SK-N-SH (cell line): Measurements from ENCODE around the gene IFIT1B. TPM values are rescaled to one million over a fixed set of nuclear protein-coding genes. Genes with fewer than 3 reads are reported as not detected.

Source experiments
- CTCF ChIA-PET: fragments of 300-600, 350-600 bp; formaldehyde crosslinking; extraction: SDS; loops from one replicate; lab custom pipeline; 2021; lab: Yijun Ruan, JAX
- POLR2A ChIA-PET: fragments of 350-600 bp; sonication (Branson Sonifier 250); formaldehyde crosslinking; extraction: SDS; loops from one replicate; lab custom pipeline; 2020; ENCODE audit warnings: antibody characterized with exemption, inconsistent platforms; lab: Yijun Ruan, JAX
- DNase-seq: peaks from one replicate; pipeline ENCODE4 v3.0.0; 2012
- H2AFZ ChIP-seq: fragments of 200-600 bp; sonication (generic); 2 replicates; pipeline ENCODE4 v1.8.1; 2016; ENCODE audit warnings: antibody characterized with exemption, mild to moderate bottlenecking, low read depth
- H3F3A ChIP-seq: fragments of 200-600 bp; sonication (generic); replicated peaks from 2 replicates; pipeline ENCODE3; 2016; ENCODE audit warnings: antibody characterized with exemption, mild to moderate bottlenecking; ENCODE audit not compliant: insufficient read depth
- H3K27ac ChIP-seq, 2 experiments: fragments of 200-500 bp in 1 of 2; fragments of 200-600 bp in 1 of 2; sonication (Bioruptor generic) in 1 of 2; sonication (generic), shearing (Covaris generic) in 1 of 2; 2 replicates each; pipeline versions ENCODE4 v1.5.1 to v1.6.1; 2014 to 2016; ENCODE audit warnings: low read depth in 2 of 2, inconsistent platforms in 1 of 2, low read length in 1 of 2, mild to moderate bottlenecking in 1 of 2, mixed read lengths in 1 of 2
- H3K27me3 ChIP-seq: fragments of 200-600 bp; sonication (generic), shearing (Covaris generic); 2 replicates; pipeline ENCODE4 v1.6.1; 2016; ENCODE audit warnings: mixed run types; ENCODE audit not compliant: insufficient read depth
- H3K36me3 ChIP-seq, 2 experiments: fragments of 200-500 bp in 1 of 2; fragments of 200-600 bp in 1 of 2; sonication (Bioruptor generic) in 1 of 2; sonication (generic) in 1 of 2; replicated peaks in 1 of 2; 2 replicates each; pipeline versions ENCODE3 to v1.5.1; 2014 to 2016; ENCODE audit warnings: low read length in 1 of 2, mild to moderate bottlenecking in 1 of 2; ENCODE audit not compliant: insufficient read depth in 2 of 2, control insufficient read depth in 1 of 2
- H3K4me1 ChIP-seq, 2 experiments: fragments of 200-500 bp in 1 of 2; fragments of 200-600 bp in 1 of 2; sonication (Bioruptor generic) in 1 of 2; sonication (generic), shearing (Covaris generic) in 1 of 2; 2 replicates each; pipeline versions ENCODE4 v1.5.1 to v1.6.1; 2014 to 2016; ENCODE audit warnings: low read depth in 1 of 2, low read length in 1 of 2, mixed run types in 1 of 2; ENCODE audit not compliant: insufficient read depth in 2 of 2, control insufficient read depth in 1 of 2
- H3K4me2 ChIP-seq: fragments of 200-600 bp; sonication (generic), shearing (Covaris generic); 2 replicates; pipeline ENCODE4 v1.6.1; 2017; ENCODE audit warnings: mixed run types
- H3K4me3 ChIP-seq, 2 experiments: fragments of 200-500 bp in 1 of 2; fragments of 200-600 bp in 1 of 2; sonication (Bioruptor generic) in 1 of 2; sonication (generic), shearing (Covaris generic) in 1 of 2; 2 replicates each; pipeline versions ENCODE4 v1.5.1 to v1.8.1; 2014 to 2016; ENCODE audit warnings: low read depth in 2 of 2, inconsistent platforms in 1 of 2, low read length in 1 of 2, mild to moderate bottlenecking in 1 of 2, mixed read lengths in 1 of 2, moderate library complexity in 1 of 2
- H3K79me2 ChIP-seq: fragments of 200-600 bp; sonication (generic); 2 replicates; pipeline ENCODE4 v1.8.1; 2017; ENCODE audit warnings: mild to moderate bottlenecking; ENCODE audit not compliant: insufficient read depth
- H3K9ac ChIP-seq: fragments of 200-600 bp; sonication (generic); 2 replicates; pipeline ENCODE4 v1.6.1; 2017; ENCODE audit warnings: mixed run types
- H3K9me2 ChIP-seq: fragments of 200-600 bp; sonication (generic); 2 replicates; pipeline ENCODE4 v1.6.1; 2017; ENCODE audit warnings: mixed run types
- H3K9me3 ChIP-seq: fragments of 200-600 bp; sonication (generic); 2 replicates; pipeline ENCODE4 v1.6.1; 2017; ENCODE audit warnings: mixed run types, mild to moderate bottlenecking, moderate library complexity
- H4K20me1 ChIP-seq: fragments of 200-600 bp; sonication (generic); 2 replicates; pipeline ENCODE4 v1.6.1; 2017; ENCODE audit warnings: mild to moderate bottlenecking, mixed run types; ENCODE audit not compliant: insufficient read depth
- CTCF ChIP-seq: fragments of 200-600 bp; sonication (generic); IDR thresholded peaks from 2 replicates; pipeline ENCODE4 v1.6.1; 2017; ENCODE audit warnings: antibody characterized with exemption, mild to moderate bottlenecking, moderate library complexity
- ELF1 ChIP-seq: IDR thresholded peaks from 2 replicates; pipeline ENCODE4 v1.4.0; 2012
- EP300 ChIP-seq, 2 experiments: IDR thresholded peaks; 2 replicates each; pipeline versions ENCODE4 v1.4.0 to v1.6.1; 2012; ENCODE audit warnings: borderline replicate concordance in 1 of 2, low read depth in 1 of 2, low read length in 1 of 2
- EZH2phosphoT487 ChIP-seq: fragments of 200-600 bp; sonication (generic); IDR thresholded peaks from 2 replicates; pipeline ENCODE4 v1.6.1; 2017; ENCODE audit warnings: low read depth, mixed run types, mild to moderate bottlenecking, antibody characterized with exemption, moderate library complexity, borderline replicate concordance
- FOSL2 ChIP-seq: IDR thresholded peaks from 2 replicates; pipeline ENCODE4 v1.4.0; 2012; ENCODE audit warnings: low read depth, mild to moderate bottlenecking, moderate library complexity, borderline replicate concordance
- FOXJ3 ChIP-seq: sonication (generic); formaldehyde crosslinking; IDR thresholded peaks from 2 replicates; pipeline ENCODE4 v1.5.1; 2020; ENCODE audit warnings: mild to moderate bottlenecking, missing genetic modification reagents
- FOXM1 ChIP-seq: IDR thresholded peaks from 2 replicates; pipeline ENCODE4 v1.4.0; 2012; ENCODE audit warnings: low read depth, mild to moderate bottlenecking
- GABPA ChIP-seq: IDR thresholded peaks from 2 replicates; pipeline ENCODE4 v1.4.0; 2012; ENCODE audit warnings: low read depth, mild to moderate bottlenecking
- GATA2 ChIP-seq: sonication (generic); formaldehyde crosslinking; IDR thresholded peaks from 2 replicates; pipeline ENCODE4 v1.5.0; 2020; ENCODE audit warnings: mild to moderate bottlenecking, missing genetic modification reagents
- IRF3 ChIP-seq: fragments of 150-350 bp; IDR thresholded peaks from 2 replicates; pipeline ENCODE4 v1.6.1; 2016; ENCODE audit warnings: mild to moderate bottlenecking, low read depth, low read length
- JUND ChIP-seq: IDR thresholded peaks from 2 replicates; pipeline ENCODE4 v1.4.0; 2012
- MEF2A ChIP-seq: IDR thresholded peaks from 2 replicates; pipeline ENCODE4 v1.4.0; 2012; ENCODE audit warnings: low read depth, borderline replicate concordance
- MXI1 ChIP-seq: IDR thresholded peaks from 2 replicates; pipeline ENCODE4 v1.6.1; 2012; ENCODE audit warnings: mild to moderate bottlenecking, low read depth, low read length, improper control_type of control experiment
- NRF1 ChIP-seq: IDR thresholded peaks from 2 replicates; pipeline ENCODE4 v1.6.1; 2012; ENCODE audit warnings: low read depth, mild to moderate bottlenecking, low read length
- REST ChIP-seq: IDR thresholded peaks from 2 replicates; pipeline ENCODE4 v1.6.1; 2012; ENCODE audit warnings: mild to moderate bottlenecking, low read depth, low read length, moderate library complexity
- SIN3A ChIP-seq: IDR thresholded peaks from 2 replicates; pipeline ENCODE4 v1.6.1; 2012; ENCODE audit warnings: low read depth, mild to moderate bottlenecking, low read length, moderate library complexity, borderline replicate concordance
- TCF12 ChIP-seq: IDR thresholded peaks from 2 replicates; pipeline ENCODE4 v1.4.0; 2012
- USF1 ChIP-seq: IDR thresholded peaks from 2 replicates; pipeline ENCODE4 v1.4.0; 2012; ENCODE audit warnings: low read depth, borderline replicate concordance
- USF2 ChIP-seq: fragments of 150-350 bp; IDR thresholded peaks from 2 replicates; pipeline ENCODE4 v1.6.1; 2017; ENCODE audit warnings: antibody characterized with exemption, low read length, low read depth, borderline replicate concordance
- YY1 ChIP-seq: IDR thresholded peaks from 2 replicates; pipeline ENCODE4 v1.4.0; 2012; ENCODE audit warnings: low read depth, mild to moderate bottlenecking
- WGBS: methylation state at CpG from one replicate; pipeline ENCODE4 v1.1.6; 2017; ENCODE audit warnings: low lambda C conversion rate; 5-methylcytosine and 5-hydroxymethylcytosine counted together
- polyA plus RNA-seq, 3 experiments: library from polyadenylated mRNA; depleted of rRNA; stranded (reverse); fragments of >200 nt; gene quantifications; 2 replicates each; pipeline ENCODE4 v1.2.3, GENCODE V29; 2012

IFIT1B gene
- polyA plus RNA-seq, 1 of the 3 experiments (the other 2 are of a cell fraction) = 0.03 TPM

- CTCF ChIA-PET = interaction anchor here (1.1 to 2.5 kb wide), 3 partner anchors 17 to 21 kb away, joined by 3 to 17 read pairs (median 15); no protein-coding TSS in a partner anchor
- 94% methylated on average over 5 of the region's 5 CpGs for WGBS
Measured at GRCh38 chr10:89390476-89391225, 12.8 kb downstream of the IFIT1B start.

More at GRCh38 chr10:89390476-89391225, 12.8 kb downstream of the IFIT1B start:
- TF ChIP-seq EP300 (IDR thresholded peaks at IDR 0.05; ENCODE audit: borderline replicate concordance in 1 of 2, low read depth in 1 of 2, low read length in 1 of 2) (no peak), SIN3A (no peak), TCF12 (no peak), ELF1 (no peak), GABPA (no peak), FOSL2 (no peak), GATA2 (no peak), FOXJ3 (CRISPR knock-in tag) (no peak), REST (no peak), MEF2A (no peak), CTCF (no peak), FOXM1 (no peak), USF2 (no peak), NRF1 (no peak), JUND (no peak), USF1 (no peak), EZH2phosphoT487 (no peak), MXI1 (no peak), IRF3 (no peak), YY1 (no peak)
- TF ChIP-seq, all 33 proteins: peak for 0
- no peak overlapping the region for H3K4me2 ChIP-seq
- H2AFZ ChIP-seq = no peak overlapping the region
- no peaks in the 10 kb centered on the region for H3K9me3 ChIP-seq
- H3K4me1 ChIP-seq = peaks cover 2 to 13% of the 10 kb centered on the region in 2 experiments; a peak in 2 of 4 replicates
- no peaks in the 10 kb centered on the region for H4K20me1 ChIP-seq
- no peaks in the 10 kb centered on the region for H3K27me3 ChIP-seq
- no peaks in the 10 kb centered on the region for H3K79me2 ChIP-seq
- POLR2A ChIA-PET = no interaction called here
- H3K27ac ChIP-seq = no peak overlapping the region
- H3K9me2 ChIP-seq = no peaks in the 10 kb centered on the region
- no peak overlapping the region for H3K9ac ChIP-seq
- no peak overlapping the region for H3K4me3 ChIP-seq
- no peaks in the 10 kb centered on the region for H3K36me3 ChIP-seq
- DNase-seq = no peak
- H3F3A ChIP-seq = peaks cover 23% of the 10 kb centered on the region
